Right ventricle myocardium inferior (tissue), 1 donor: Measurements from ENCODE around the gene RAC2. TPM values are rescaled to one million over a fixed set of nuclear protein-coding genes. Genes with fewer than 3 reads are reported as not detected.

Source experiments
- ATAC-seq: fragments of 200-7000 bp; cut with Tn5 transposase; one replicate; pipeline ENCODE4 v1.9.1; 2020; ENCODE audit warnings: mild to moderate bottlenecking, moderate library complexity
- DNase-seq: peaks from one replicate; pipeline ENCODE4 v3.0.0; 2021; ENCODE audit errors: missing footprints
- intact Hi-C: fragments of 100-400 bp; cut with DNase I; formaldehyde crosslinking; loops from one replicate; pipeline ENCODE4 v1.11.0; 2022
- total RNA-seq: library from RNA; stranded (reverse); fragmentation: NEBNext Ultra II Directional; extraction: Animal tissue kit (Norgen Biotek cat#: 25700); gene quantifications from one replicate; pipeline ENCODE4 v1.2.1, GENCODE V29; 2021
- donor health status: DM: no; HTN: yes; CAD: no; lungs with severe emphysema.

Gene RAC2
- total RNA-seq, 1 donor from 2014 or later: 6.9 TPM

DNA sequence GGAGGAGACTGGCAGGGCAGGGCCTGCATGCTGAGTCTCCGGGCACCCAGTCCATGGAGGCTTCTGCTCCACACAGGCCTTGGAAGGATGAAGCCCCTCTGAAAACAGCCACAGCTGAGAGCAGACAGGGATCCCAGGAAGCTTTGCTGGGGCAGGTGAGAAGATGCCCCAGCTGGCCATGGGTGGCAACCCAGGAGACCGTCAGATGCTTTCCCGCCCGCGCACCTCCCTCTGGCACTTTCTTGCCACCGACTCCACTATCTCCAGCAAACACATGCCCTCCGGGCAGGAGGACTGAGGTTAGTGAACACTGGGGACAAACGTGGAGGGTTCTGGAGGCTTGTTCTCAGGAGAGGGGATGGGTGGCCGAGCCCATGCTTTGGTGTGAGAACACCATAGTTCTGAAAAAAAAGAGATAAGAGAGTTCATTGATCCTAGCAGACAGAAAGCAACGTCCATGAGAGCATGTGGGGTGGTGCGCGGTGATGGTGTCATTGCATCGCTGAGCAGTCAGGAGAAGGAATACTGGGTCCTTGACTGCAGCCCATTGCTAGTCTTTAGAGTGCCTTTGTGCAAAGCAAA, 58.3 kb downstream of the RAC2 start:
- intact Hi-C loops: no loop called here
- DNase-seq (peak; percentile 28), ATAC-seq (no peak)

DNA sequence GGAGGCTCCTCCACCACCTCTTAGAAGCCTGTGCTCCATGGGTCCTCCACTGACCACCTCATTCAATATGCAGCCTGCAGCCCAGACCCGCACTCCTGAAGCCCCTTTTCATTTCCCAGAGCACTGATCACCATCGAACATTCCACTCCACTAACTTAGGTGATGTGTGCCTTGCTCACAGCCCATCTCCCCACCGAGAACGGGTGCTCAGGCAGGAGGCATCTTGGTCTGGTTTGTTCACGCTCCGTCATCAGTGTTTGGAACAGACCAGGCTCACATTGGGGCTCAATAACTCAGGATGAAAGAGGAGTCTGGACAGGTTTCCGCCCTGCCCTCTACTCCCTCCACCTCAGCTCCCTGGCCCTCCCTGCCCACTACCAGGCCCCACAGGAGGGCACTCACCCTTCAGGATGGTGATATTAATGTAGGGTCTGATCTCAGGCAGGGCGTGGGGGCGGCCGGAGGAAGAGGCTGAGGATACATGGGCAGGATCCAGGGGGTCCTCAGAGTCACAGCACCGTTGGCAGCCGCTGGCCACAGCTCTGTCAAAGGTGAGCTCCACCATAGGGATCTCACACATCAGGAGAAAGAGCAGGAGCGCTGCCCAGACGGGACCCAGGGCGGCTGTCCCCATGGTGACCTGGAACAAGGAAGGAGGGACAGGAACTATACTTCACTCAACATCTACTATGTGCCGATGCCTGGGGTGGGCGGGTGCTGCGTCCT, 59.1 kb downstream of the RAC2 start:
- intact Hi-C loops: no loop called here
- peak; percentile 20 for DNase-seq
- ATAC-seq: no peak

DNA sequence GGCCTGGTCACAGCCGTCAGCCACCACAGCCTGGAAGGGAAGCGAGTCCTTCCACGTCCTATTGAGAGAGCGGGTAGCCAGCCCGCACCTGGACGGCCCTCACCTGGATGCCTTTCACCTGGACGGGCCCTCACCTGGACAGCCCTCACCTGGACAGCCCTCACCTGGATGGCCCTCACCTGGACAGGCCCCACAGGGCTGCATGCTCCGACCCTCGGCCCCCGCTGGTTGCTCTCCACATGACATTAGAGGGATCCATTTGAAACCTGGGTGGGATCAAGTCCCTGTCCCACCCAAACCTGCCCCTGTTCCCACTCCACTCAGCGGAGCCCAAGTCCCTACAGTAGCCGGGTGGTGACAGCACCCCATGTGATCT, 59.7 kb downstream of the RAC2 start:
- DNase-seq (peak; percentile 55), ATAC-seq (no peak)
- intact Hi-C loops: no loop called here

GRCh38 chr22:37183432-37184379, 60.4 kb downstream of the RAC2 start:
- DNase-seq (peak; percentile 52), ATAC-seq (no peak)
- intact Hi-C loops: no loop called here

DNA sequence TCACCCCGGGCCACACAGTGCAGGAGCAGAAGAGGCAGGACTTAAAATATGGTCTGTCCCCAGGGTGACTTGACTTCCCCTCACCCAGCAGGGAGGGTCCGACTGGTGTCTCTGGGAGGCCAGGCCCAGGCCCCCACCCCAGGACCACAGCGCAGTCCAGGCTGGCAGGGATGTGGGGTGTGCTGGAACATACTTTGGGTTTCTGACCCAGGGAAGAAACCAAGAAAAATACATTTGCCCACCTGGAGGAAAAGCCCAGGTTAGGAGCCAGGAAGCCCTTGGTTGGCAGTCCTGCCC, 61.2 kb downstream of the RAC2 start:
- DNase-seq (no peak), ATAC-seq (no peak)

GRCh38 chr22:37182101-37182948, 61.7 kb downstream of the RAC2 start:
- DNase-seq: peak; percentile 59
- ATAC-seq: no peak
- intact Hi-C loops: no loop called here

More for the DNA sequence above, 61.2 kb downstream of the RAC2 start:
- intact Hi-C loops: no loop called here

DNA sequence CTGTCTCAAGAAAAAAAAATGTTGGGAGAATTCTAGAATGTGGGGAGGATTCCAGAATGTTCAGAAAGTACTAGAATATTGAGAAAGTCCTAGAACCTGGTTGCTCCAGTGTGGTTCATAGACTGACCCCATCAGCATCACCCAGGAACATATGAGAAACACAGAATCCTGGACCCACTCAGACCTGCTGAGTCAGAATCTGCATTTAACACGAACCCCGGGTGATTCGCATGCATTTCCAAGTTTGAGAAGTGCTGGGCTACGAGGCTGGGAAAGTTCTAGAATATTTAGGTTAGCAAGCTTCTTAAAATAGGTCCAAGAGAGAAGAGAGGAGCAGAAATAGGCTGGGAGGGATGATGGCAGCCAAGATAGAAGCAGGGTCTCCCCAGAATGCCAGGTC, 62.4 kb downstream of the RAC2 start:
- intact Hi-C loops: no loop called here
- ATAC-seq (no peak), DNase-seq (no peak)

DNA sequence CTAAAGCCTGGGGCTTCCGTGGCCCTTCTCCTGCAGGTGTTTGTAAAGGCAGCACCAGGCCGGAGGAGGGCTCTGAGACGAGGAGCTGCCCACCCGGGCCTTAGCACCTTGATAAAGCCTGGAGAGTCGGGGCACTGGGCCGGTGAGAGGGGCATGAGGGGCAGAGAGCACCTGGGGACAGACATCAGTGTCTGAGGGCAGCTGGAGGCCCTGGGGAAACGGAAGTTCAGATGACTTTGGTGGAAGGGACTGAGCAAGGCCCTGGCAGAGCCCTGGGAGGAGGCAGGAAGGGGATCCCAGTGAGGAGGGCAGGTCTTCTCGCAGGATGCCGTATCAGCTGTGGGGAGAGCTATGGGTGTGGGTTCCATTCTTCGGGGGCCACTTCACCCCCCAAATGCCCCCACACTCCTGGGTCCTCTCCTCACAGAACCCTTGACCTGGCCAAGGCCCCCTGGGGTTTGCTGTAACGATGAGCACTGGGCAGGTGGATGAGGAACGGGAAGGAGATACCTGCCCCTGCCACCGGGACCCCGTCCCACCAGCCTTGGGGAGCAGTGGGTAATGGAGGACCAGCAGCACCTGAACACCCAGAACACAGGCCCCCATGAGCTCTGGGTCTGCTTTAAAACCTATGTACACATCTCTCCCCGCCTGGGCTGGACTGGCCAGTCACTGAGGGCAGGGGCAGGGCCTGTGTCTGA, 63.4 kb downstream of the RAC2 start:
- DNase-seq: peak; percentile 37
- ATAC-seq: no peak
- intact Hi-C loops: no loop called here

DNA sequence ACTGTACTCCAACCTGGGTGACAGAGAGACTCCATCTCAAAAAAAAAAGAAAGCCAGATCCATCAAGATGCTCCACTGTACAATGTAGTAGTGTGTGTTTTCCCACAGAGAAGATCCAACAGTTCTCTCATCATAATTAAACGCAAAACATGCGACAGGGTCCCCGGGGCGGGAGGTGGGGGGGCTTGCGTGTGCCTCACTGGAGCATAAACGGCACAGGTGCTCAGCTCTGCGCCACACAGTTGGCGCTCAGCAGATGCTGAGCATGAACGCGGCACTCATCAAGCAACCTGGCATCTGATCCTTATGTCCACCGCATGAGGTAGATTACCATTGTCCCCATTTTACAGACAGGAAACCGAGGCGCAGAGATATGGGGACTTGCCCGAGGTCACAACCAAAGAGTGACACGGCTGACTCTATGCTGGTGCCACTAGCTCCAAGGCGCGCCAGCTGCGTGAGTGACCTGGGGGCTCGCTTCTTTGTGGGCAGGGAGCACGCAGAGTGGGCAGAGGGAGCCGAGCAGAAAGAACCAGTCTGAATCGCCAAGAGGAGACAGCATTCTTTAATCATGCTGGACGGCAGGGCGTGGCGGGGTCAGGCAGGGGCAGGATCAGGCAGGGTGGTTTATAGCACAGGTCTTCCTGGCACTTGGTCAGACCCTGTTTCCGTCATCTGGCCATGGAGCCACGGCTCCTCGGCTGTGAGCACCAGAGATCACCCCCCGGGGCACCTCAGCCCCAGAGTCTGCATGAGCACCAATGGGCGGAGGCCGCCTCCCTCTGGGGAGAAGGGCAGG, 64.2 kb downstream of the RAC2 start:
- ATAC-seq (no peak), DNase-seq (peak; percentile 46)
- intact Hi-C loops: no loop called here

DNA sequence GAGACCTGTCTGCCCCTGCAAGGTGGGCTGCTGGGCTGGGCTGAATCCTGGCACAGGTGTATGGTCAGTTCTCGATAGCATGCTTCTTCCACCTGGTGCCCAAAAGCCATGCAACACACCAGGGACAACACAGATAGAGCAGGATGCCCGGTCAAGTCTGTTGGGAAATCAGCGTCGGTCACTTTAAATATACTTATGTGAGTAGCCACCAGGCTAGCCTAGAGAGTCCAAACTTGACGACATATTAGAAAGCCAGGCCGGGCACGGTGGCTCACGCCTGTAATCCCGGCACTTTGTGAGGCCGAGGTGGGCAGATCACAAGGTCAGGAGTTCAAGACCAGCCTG, 65.0 kb downstream of the RAC2 start:
- intact Hi-C loops: no loop called here
- no peak for DNase-seq
- no peak for ATAC-seq

DNA sequence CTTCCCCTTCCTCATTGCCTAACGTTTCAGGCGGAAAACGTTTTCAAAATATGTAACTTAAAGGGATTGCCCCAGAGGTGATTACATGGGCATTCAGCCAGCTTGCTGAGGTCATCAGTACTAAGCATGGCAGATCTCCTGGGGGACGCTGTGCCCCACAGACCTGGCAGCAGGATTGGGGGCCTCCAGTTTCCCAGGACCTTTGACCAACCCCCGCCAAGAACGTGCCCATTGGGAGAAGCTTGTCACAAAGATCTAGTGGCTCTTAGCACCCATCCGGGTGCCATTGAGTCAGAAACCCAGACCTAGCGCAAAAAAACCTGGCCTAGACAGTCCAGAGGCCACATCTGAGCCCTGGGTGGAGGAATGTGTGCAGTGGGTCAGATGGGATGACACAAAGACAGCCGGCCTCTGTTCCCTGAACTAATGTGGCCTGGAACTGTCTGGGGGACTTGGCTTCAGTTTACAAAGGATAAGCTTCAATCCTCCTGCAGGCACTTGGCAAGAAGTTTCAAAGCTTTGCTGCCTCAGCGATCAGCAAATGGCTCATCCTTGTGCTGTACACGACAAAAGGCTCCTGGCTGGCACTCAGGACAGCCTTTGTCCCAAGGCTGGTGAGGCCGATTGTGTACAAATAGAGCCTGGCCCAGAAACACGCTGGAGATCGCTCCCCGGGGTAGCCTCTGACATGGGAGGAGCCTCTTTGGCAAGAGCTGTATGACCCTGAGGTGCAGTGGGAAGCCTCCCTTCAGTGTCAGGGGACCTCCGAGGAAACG, 65.5 kb downstream of the RAC2 start:
- intact Hi-C loops: no loop called here
- ATAC-seq: no peak
- DNase-seq: peak; percentile 37

GRCh38 chr22:37177755-37178154, 66.3 kb downstream of the RAC2 start:
- ATAC-seq: no peak
- intact Hi-C loops: no loop called here
- DNase-seq: peak; percentile 50

DNA sequence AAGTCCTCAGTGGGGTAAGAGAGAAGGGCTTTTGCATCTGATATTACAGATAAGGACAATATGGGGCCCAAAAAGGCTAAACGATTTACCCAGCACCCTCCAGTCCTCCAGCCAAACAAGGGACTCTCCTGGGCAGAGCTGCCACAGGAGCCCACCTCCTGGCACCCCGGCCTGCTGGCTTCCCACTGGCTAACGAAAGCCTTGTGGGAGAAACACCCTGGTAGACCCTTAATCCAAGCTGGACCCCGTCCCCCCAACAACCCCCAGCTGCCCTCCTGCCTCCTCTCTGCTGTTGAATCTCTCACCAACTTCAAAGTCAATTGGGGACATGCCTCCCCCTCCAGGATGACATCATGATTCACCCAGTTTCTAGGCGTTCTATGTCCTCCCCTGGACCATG, 66.8 kb downstream of the RAC2 start:
- intact Hi-C loops: no loop called here
- ATAC-seq (no peak), DNase-seq (peak; percentile 37)

DNA sequence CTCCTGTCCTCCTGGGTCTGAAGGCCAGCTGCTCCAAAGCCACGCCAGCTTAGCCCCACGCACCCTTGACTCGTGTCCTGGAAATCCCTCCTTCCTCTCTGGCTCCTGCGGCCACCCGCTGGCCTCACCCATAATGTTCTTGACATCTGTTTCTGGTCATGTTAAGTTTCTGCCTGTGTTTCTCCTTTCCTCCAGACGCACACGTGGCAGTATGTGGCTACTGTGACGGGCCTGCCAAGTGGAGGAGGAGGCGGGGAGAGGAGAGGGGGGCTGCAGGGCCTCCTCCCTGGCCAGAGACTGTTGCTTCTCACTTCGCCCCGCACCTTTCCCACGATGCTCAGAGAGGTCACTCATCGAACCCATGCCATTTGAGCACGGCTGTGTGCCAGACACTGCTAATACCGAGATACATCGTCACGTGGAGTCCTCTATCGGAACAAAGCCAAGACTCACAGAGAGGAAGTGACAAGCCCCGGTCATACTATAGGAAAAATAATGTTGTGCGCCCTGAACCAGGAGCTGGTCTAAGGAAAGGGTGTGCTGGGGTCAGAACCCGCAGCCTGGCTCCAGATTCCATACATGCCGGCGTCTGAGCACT, 67.5 kb downstream of the RAC2 start:
- ATAC-seq: peak; percentile 75
- intact Hi-C loops: no loop called here
- DNase-seq: peak; percentile 91

- DNase-seq: peak; percentile 9
- intact Hi-C loops: no loop called here
Observed at GRCh38 chr22:37175414-37176281, 68.4 kb downstream of the RAC2 start.

More at GRCh38 chr22:37175414-37176281, 68.4 kb downstream of the RAC2 start:
- no peak for ATAC-seq
